Hepatocyte (in vitro differentiated cells): ENCODE results near the gene ANKRD55. TPM values are rescaled to one million over a fixed set of nuclear protein-coding genes. Genes with fewer than 3 reads are reported as not detected.

ENCODE experiments used
- DNase-seq: peaks from one replicate; pipeline ENCODE4 v3.0.0-alpha.2; 2016; ENCODE audit warnings: low spot score
- H2AFZ ChIP-seq: fragments of 200-600 bp; sonication (generic); 2 replicates; pipeline ENCODE4 v1.6.0; 2016; ENCODE audit warnings: antibody characterized with exemption, mild to moderate bottlenecking
- H3K27ac ChIP-seq: fragments of 200-600 bp; sonication (generic); 2 replicates; pipeline ENCODE4 v1.5.1; 2016; ENCODE audit warnings: mild to moderate bottlenecking
- H3K27me3 ChIP-seq: fragments of 200-600 bp; sonication (generic); 2 replicates; pipeline ENCODE4 v1.6.1; 2016
- H3K36me3 ChIP-seq: fragments of 200-600 bp; sonication (generic); replicated peaks from 2 replicates; pipeline ENCODE4 v1.5.1; 2016; ENCODE audit warnings: low read depth; ENCODE audit not compliant: insufficient read depth
- H3K4me1 ChIP-seq: fragments of 200-600 bp; sonication (generic); 2 replicates; pipeline ENCODE4 v1.5.1; 2016; ENCODE audit warnings: mild to moderate bottlenecking, moderate library complexity; ENCODE audit not compliant: insufficient read depth
- H3K4me2 ChIP-seq: fragments of 200-600 bp; sonication (generic); 2 replicates; pipeline ENCODE4 v1.6.0; 2016
- H3K4me3 ChIP-seq: fragments of 200-600 bp; sonication (generic); 2 replicates; pipeline ENCODE4 v1.5.1; 2016; ENCODE audit warnings: mild to moderate bottlenecking
- H3K79me2 ChIP-seq: fragments of 200-600 bp; sonication (generic); 2 replicates; pipeline ENCODE4 v1.6.0; 2017; ENCODE audit warnings: mild to moderate bottlenecking
- H3K9me2 ChIP-seq: fragments of 200-600 bp; sonication (generic); replicated peaks from 2 replicates; pipeline ENCODE4 v1.6.0; 2017; ENCODE audit warnings: mild to moderate bottlenecking; ENCODE audit not compliant: insufficient read depth
- H3K9me3 ChIP-seq: fragments of 200-600 bp; sonication (generic); 2 replicates; pipeline ENCODE4 v1.5.1; 2016; ENCODE audit warnings: low read depth, mild to moderate bottlenecking
- H4K20me1 ChIP-seq: fragments of 200-600 bp; sonication (generic); 2 replicates; pipeline ENCODE4 v1.6.0; 2016; ENCODE audit warnings: mild to moderate bottlenecking; ENCODE audit not compliant: insufficient read depth, poor library complexity, severe bottlenecking
- EZH2 ChIP-seq: fragments of 200-600 bp; sonication (generic); IDR thresholded peaks from 2 replicates; pipeline ENCODE4 v1.6.1; 2016; ENCODE audit warnings: antibody characterized with exemption, mild to moderate bottlenecking, borderline replicate concordance
- EZH2phosphoT487 ChIP-seq: fragments of 200-600 bp; sonication (generic); IDR thresholded peaks from one replicate; pipeline ENCODE4 v1.6.1; 2018; ENCODE audit warnings: antibody characterized with exemption, mild to moderate bottlenecking, low read depth, moderate library complexity; ENCODE audit not compliant: unreplicated experiment, severe bottlenecking
- WGBS: methylation state at CpG from one replicate; pipeline ENCODE4 v1.1.6; 2016; ENCODE audit warnings: low lambda C conversion rate; ENCODE audit errors: missing lambda C conversion rate; 5-methylcytosine and 5-hydroxymethylcytosine counted together
- polyA plus RNA-seq: library from polyadenylated mRNA; unstranded; fragments of >200 nt; fragmentation: Nextera tagmentation; extraction: Ambion mirVana; gene quantifications from 2 replicates; pipeline ENCODE4 v1.2.1, GENCODE V29; 2016
- total RNA-seq: library from RNA; depleted of rRNA; stranded (reverse); fragments of >200 nt; gene quantifications from 2 replicates; pipeline ENCODE4 v1.2.3, GENCODE V29; 2014
- TF ChIP-seq, protein P1 (sequence below): fragments of 200-600 bp; sonication (generic); IDR thresholded peaks from 2 replicates; pipeline ENCODE4 v1.5.1; 2016; ENCODE audit warnings: antibody characterized with exemption, mild to moderate bottlenecking; ENCODE audit not compliant: poor library complexity

The ANKRD55 gene
- total and polyA plus RNA-seq, 2 experiments from 2014 or later: 0.20 to 0.31 TPM

- Histone ChIP-seq H2AFZ (no peak overlapping the region), H3K79me2 (no peaks in the 10 kb centered on the region), H3K27ac (peak overlapping the region; percentile 48), H3K27me3 (no peaks in the 10 kb centered on the region), H4K20me1 (no peaks in the 10 kb centered on the region), H3K9me3 (no peaks in the 10 kb centered on the region), H3K9me2 (no peaks in the 10 kb centered on the region), H3K4me3 (no peak overlapping the region), H3K4me2 (peak overlapping the region; percentile 18), H3K4me1 (peaks cover 9% of the 10 kb centered on the region), H3K36me3 (no peaks in the 10 kb centered on the region)
- peak; percentile 64 for DNase-seq
- WGBS: 19% methylated on average over 3 of the region's 3 CpGs
- TF ChIP-seq EZH2 (no peak), EZH2phosphoT487 (no peak)
- TF ChIP-seq, protein P1, sequence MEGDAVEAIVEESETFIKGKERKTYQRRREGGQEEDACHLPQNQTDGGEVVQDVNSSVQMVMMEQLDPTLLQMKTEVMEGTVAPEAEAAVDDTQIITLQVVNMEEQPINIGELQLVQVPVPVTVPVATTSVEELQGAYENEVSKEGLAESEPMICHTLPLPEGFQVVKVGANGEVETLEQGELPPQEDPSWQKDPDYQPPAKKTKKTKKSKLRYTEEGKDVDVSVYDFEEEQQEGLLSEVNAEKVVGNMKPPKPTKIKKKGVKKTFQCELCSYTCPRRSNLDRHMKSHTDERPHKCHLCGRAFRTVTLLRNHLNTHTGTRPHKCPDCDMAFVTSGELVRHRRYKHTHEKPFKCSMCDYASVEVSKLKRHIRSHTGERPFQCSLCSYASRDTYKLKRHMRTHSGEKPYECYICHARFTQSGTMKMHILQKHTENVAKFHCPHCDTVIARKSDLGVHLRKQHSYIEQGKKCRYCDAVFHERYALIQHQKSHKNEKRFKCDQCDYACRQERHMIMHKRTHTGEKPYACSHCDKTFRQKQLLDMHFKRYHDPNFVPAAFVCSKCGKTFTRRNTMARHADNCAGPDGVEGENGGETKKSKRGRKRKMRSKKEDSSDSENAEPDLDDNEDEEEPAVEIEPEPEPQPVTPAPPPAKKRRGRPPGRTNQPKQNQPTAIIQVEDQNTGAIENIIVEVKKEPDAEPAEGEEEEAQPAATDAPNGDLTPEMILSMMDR: no peak
Measured at GRCh38 chr5:56175488-56175887, 57.6 kb downstream of the ANKRD55 start.

GRCh38 chr5:56175021-56175420, 58.1 kb downstream of the ANKRD55 start:
- H3K4me2 ChIP-seq: no peak overlapping the region
- H3K36me3 ChIP-seq: no peaks in the 10 kb centered on the region
- no peaks in the 10 kb centered on the region for H4K20me1 ChIP-seq
- peaks cover 9% of the 10 kb centered on the region for H3K4me1 ChIP-seq
- no peaks in the 10 kb centered on the region for H3K9me3 ChIP-seq
- no peaks in the 10 kb centered on the region for H3K27me3 ChIP-seq
- no peak overlapping the region for H3K27ac ChIP-seq
- H3K9me2 ChIP-seq: no peaks in the 10 kb centered on the region
- TF ChIP-seq EZH2 (no peak), EZH2phosphoT487 (no peak)
- TF ChIP-seq, protein P1: no peak
- no peak for DNase-seq
- no peak overlapping the region for H3K4me3 ChIP-seq
- no peak overlapping the region for H2AFZ ChIP-seq
- H3K79me2 ChIP-seq: no peaks in the 10 kb centered on the region

DNA sequence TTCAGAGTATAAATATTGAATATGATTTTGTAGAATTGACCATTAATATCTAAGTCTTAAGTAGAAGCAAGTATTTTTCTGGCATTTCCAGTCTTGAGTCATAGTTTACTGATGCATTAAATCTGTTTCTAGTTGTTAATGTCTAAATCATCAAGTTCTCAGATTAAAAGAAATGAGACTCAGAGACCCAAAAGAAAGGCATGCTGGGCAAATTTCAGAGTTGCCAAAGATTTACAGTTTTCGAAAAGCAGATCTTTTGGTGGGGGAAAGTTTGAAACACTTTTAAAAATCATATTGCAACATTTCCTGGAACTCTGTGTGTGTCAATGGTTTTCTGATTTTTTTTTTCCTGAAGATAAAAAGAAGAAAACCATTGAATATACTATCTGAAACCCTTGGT, 60.9 kb downstream of the ANKRD55 start:
- WGBS: 74% methylated on average over 1 of the region's 1 CpG

More for the DNA sequence above, 60.9 kb downstream of the ANKRD55 start:
- peak overlapping the region; percentile 5 for H3K27ac ChIP-seq
- no peaks in the 10 kb centered on the region for H3K79me2 ChIP-seq
- H3K9me2 ChIP-seq: no peaks in the 10 kb centered on the region
- no peaks in the 10 kb centered on the region for H3K27me3 ChIP-seq
- H3K9me3 ChIP-seq: no peaks in the 10 kb centered on the region
- H4K20me1 ChIP-seq: no peaks in the 10 kb centered on the region
- H3K36me3 ChIP-seq: no peaks in the 10 kb centered on the region
- DNase-seq: no peak
- no peak overlapping the region for H3K4me2 ChIP-seq
- H3K4me3 ChIP-seq: no peak overlapping the region
- H2AFZ ChIP-seq: no peak overlapping the region
- TF ChIP-seq, protein P1: no peak
- TF ChIP-seq EZH2phosphoT487 (no peak), EZH2 (no peak)
- H3K4me1 ChIP-seq: peaks cover 9% of the 10 kb centered on the region
